ENCODE data around the gene SCARB1. TPM values are rescaled to one million over a fixed set of nuclear protein-coding genes. Genes with fewer than 3 reads are reported as not detected.

The SCARB1 gene
- total and polyA plus RNA-seq, 9 of the 15 experiments (the other 6 are each of a cell fraction or from before 2014, with no cell fraction given) = 0.56 to 157 (median 52.8) TPM

GRCh38 chr12:124863416-124864325 is at the start of gene SCARB1 (continued):
- TF ChIP-seq TEAD4 (IDR thresholded peaks at IDR 0.05; ENCODE audit: low read length) (0 out of 2 replicates have a peak, but pooled peaks have one; percentile 11), TEAD4 (CRISPR knock-in tag; IDR thresholded peaks at IDR 0.05; ENCODE audit: borderline replicate concordance) (0 out of 2 replicates have a peak, but pooled peaks have one; percentile 14), KLF13 (tag; IDR thresholded peaks at IDR 0.05; ENCODE audit: borderline replicate concordance, low read depth) (0 out of 2 replicates have a peak, but pooled peaks have one; percentile 39), NFIC (IDR thresholded peaks at IDR 0.05) (no peak; the same call in none of the 2 replicates), NBN (IDR thresholded peaks at IDR 0.05; ENCODE audit: low read depth) (peak; percentile 44; the same call in 1 of the 2 replicates), ZNF146 (CRISPR knock-in tag; IDR thresholded peaks at IDR 0.05; ENCODE audit: unreplicated experiment) (no peak), KLF16 (IDR thresholded peaks at IDR 0.05) (no peak), ZBTB26 (CRISPR knock-in tag; IDR thresholded peaks at IDR 0.05) (peak; percentile 63; the same call in 1 of the 2 replicates), RBM17 (IDR thresholded peaks at IDR 0.05; ENCODE audit: borderline replicate concordance, low read depth, low read length) (no peak), ETV6 (IDR thresholded peaks at IDR 0.05; ENCODE audit: borderline replicate concordance in 1 of 2, low read depth in 2 of 2, low read length in 1 of 2) (no peak), ETV6 (CRISPR knock-in tag; IDR thresholded peaks at IDR 0.05; ENCODE audit: borderline replicate concordance) (no peak), BRF1 (IDR thresholded peaks at IDR 0.05; ENCODE audit: borderline replicate concordance, extremely low read depth, insufficient read length) (no peak), SMARCB1 (IDR thresholded peaks at IDR 0.05; ENCODE audit: insufficient read length, low read depth) (no peak), BCL6 (CRISPR knock-in tag; IDR thresholded peaks at IDR 0.05) (no peak), ZNF609 (CRISPR knock-in tag; IDR thresholded peaks at IDR 0.05; ENCODE audit: borderline replicate concordance) (no peak), THRB (CRISPR knock-in tag; conservative IDR thresholded peaks at IDR 0.05) (peak; percentile 60), ATF3 (IDR thresholded peaks at IDR 0.05) (no peak), ATF3 (CRISPR knock-in tag; conservative IDR thresholded peaks at IDR 0.05) (no peak), ZNF324 (CRISPR knock-in tag; IDR thresholded peaks at IDR 0.05) (peak; percentile 30; the same call in 1 of the 2 replicates)
